Endothelial cell of umbilical vein (primary cell): ENCODE measurements around the gene PLG. TPM values are rescaled to one million over a fixed set of nuclear protein-coding genes. Genes with fewer than 3 reads are reported as not detected.

Source experiments
- BruUV-seq: library from RNA; stranded (reverse); fragments of 400-500 nt; replicated peaks from 2 replicates; lab custom pipeline; 2021; lab: Mats Ljungman, UMichigan
- CTCF ChIA-PET: fragments of 300-600, 350-600 bp; sonication (Branson Sonifier 250); formaldehyde crosslinking; loops from one replicate; lab custom pipeline; 2021; ENCODE audit warnings: antibody characterized with exemption, inconsistent platforms; lab: Charles Lee
- POLR2A ChIA-PET: fragments of 300-600, 350-600 bp; sonication (Branson Sonifier 250); formaldehyde crosslinking; loops from one replicate; lab custom pipeline; 2021; ENCODE audit warnings: antibody characterized with exemption, inconsistent platforms; lab: Charles Lee
- DNase-seq: peaks from one replicate; pipeline ENCODE4 v3.0.0-alpha.2; 2011; ENCODE audit warnings: low read depth, low spot score
- FAIRE-seq: peaks from 2 replicates; lab custom pipeline; 2011; peaks lifted over from hg19 to GRCh38; lab: Jason Lieb, UNC
- H2AFZ ChIP-seq: 2 replicates; pipeline ENCODE4 v1.6.0; 2012; ENCODE audit warnings: low read depth, low read length, control low read depth, inconsistent platforms
- H3K27ac ChIP-seq: 2 replicates; pipeline ENCODE4 v1.5.1; 2011; ENCODE audit warnings: low read depth, mild to moderate bottlenecking, control low read depth, low read length, moderate library complexity; ENCODE audit not compliant: insufficient read depth
- H3K27me3 ChIP-seq, 2 experiments: 2 replicates each; pipeline versions ENCODE4 v1.6.0 to v1.6.1; 2011; ENCODE audit warnings: low read length in 2 of 2, mixed read lengths in 1 of 2; ENCODE audit not compliant: control insufficient read depth in 2 of 2, insufficient read depth in 2 of 2
- H3K36me3 ChIP-seq, 2 experiments: 2 replicates in 1 of 2; 3 replicates in 1 of 2; pipeline ENCODE4 v1.5.1; 2011; ENCODE audit warnings: low read length in 2 of 2, mild to moderate bottlenecking in 1 of 2, moderate library complexity in 1 of 2; ENCODE audit not compliant: control insufficient read depth in 2 of 2, insufficient read depth in 2 of 2; ENCODE audit errors: extremely low read depth in 1 of 2
- H3K4me1 ChIP-seq: 3 replicates; pipeline ENCODE4 v1.5.1; 2011; ENCODE audit warnings: mild to moderate bottlenecking, low read length; ENCODE audit not compliant: control insufficient read depth, insufficient read depth; ENCODE audit errors: extremely low read depth
- H3K4me2 ChIP-seq: 2 replicates; pipeline ENCODE4 v1.6.1; 2011; ENCODE audit warnings: low read length, control low read depth, mixed read lengths; ENCODE audit not compliant: insufficient read depth
- H3K4me3 ChIP-seq, 3 experiments: fragments of 200-600 bp in 1 of 3; sonication (generic), shearing (Covaris generic) in 1 of 3; replicated peaks in 1 of 3; 2 replicates each; pipeline ENCODE4 v1.5.1; 2011 to 2016; ENCODE audit warnings: control low read depth in 3 of 3, low read length in 3 of 3, mild to moderate bottlenecking in 2 of 3, inconsistent platforms in 1 of 3, low read depth in 1 of 3, moderate library complexity in 1 of 3; ENCODE audit not compliant: insufficient read depth in 1 of 3
- H3K79me2 ChIP-seq: 2 replicates; pipeline ENCODE4 v1.6.0; 2012; ENCODE audit warnings: low read length, inconsistent platforms; ENCODE audit not compliant: control insufficient read depth, insufficient read depth
- H3K9ac ChIP-seq: replicated peaks from 2 replicates; pipeline ENCODE3; 2011; ENCODE audit warnings: low read length, control low read depth; ENCODE audit not compliant: insufficient read depth; ENCODE audit errors: extremely low read depth
- H3K9me1 ChIP-seq: replicated peaks from 3 replicates; pipeline ENCODE4 v1.6.0; 2011; ENCODE audit warnings: mild to moderate bottlenecking, low read length; ENCODE audit not compliant: control insufficient read depth, insufficient read depth; ENCODE audit errors: extremely low read depth
- H3K9me3 ChIP-seq: replicated peaks from 2 replicates; pipeline ENCODE4 v1.5.1; 2012; ENCODE audit warnings: low read length, inconsistent platforms; ENCODE audit not compliant: control insufficient read depth, insufficient read depth
- H4K20me1 ChIP-seq: replicated peaks from 2 replicates; pipeline ENCODE3; 2011; ENCODE audit warnings: mild to moderate bottlenecking, low read length; ENCODE audit not compliant: control insufficient read depth, insufficient read depth; ENCODE audit errors: extremely low read depth
- EZH2 ChIP-seq: IDR thresholded peaks from 2 replicates; pipeline ENCODE4 v1.6.1; 2012; ENCODE audit warnings: borderline replicate concordance, low read depth, mild to moderate bottlenecking, moderate library complexity, low read length, inconsistent platforms; ENCODE audit not compliant: severe bottlenecking
- FOS ChIP-seq: IDR thresholded peaks from 2 replicates; pipeline ENCODE4 v1.6.1; 2011; ENCODE audit warnings: mild to moderate bottlenecking, low read length, moderate library complexity, borderline replicate concordance; ENCODE audit not compliant: insufficient read depth
- GATA2 ChIP-seq: IDR thresholded peaks from 2 replicates; pipeline ENCODE4 v1.7.0; 2011; ENCODE audit warnings: low read depth, mild to moderate bottlenecking, moderate library complexity, mixed read lengths, low read length; ENCODE audit not compliant: insufficient read length, insufficient read depth
- JUN ChIP-seq: IDR thresholded peaks from 2 replicates; pipeline ENCODE4 v1.6.1; 2011; ENCODE audit warnings: borderline replicate concordance, low read depth; ENCODE audit not compliant: insufficient read length, insufficient read depth
- MYC ChIP-seq: IDR thresholded peaks from one replicate; pipeline ENCODE4 v1.6.1; 2011; ENCODE audit warnings: mild to moderate bottlenecking, low read depth, low read length
- POLR2A ChIP-seq: IDR thresholded peaks from 2 replicates; pipeline ENCODE4 v1.6.1; 2012; ENCODE audit warnings: low read depth, mild to moderate bottlenecking, control low read depth, low read length
- POLR2AphosphoS5 ChIP-seq: IDR thresholded peaks from 2 replicates; pipeline ENCODE4 v1.6.1; 2012; ENCODE audit warnings: low read depth, mild to moderate bottlenecking, control low read depth, low read length, moderate library complexity; ENCODE audit not compliant: insufficient read depth
- dilution Hi-C: fragments of 300-500 bp; cut with MboI; formaldehyde crosslinking; loops from one replicate; pipeline ENCODE4 v1.15.0; 2019; ENCODE audit warnings: low sequenced_read_pairs; ENCODE audit not compliant: extremely low pct_ligation_motif_present
- intact Hi-C: fragments of 100-400 bp; cut with micrococcal nuclease; formaldehyde crosslinking; loops from one replicate; pipeline ENCODE4 v1.10.0; 2022
- polyA plus RNA-seq, 4 experiments: library from polyadenylated mRNA; depleted of rRNA in 3 of 4; stranded (reverse) in 3 of 4; unstranded in 1 of 4; fragments of >200 nt; gene quantifications; 2 replicates each; pipeline versions ENCODE4 v1.2.1 to v1.2.3, GENCODE V29; 2011 to 2012; ENCODE audit warnings: missing spikeins in 1 of 4
- total RNA-seq: library from RNA; stranded (reverse); gene quantifications from 2 replicates; pipeline ENCODE4 v1.2.3, GENCODE V29; 2021
- TF ChIP-seq, protein P1 (sequence below): IDR thresholded peaks from 2 replicates; pipeline ENCODE4 v1.6.1; 2011; ENCODE audit not compliant: insufficient read depth, insufficient read length
- TF ChIP-seq, protein P2 (sequence below), 2 donors: IDR thresholded peaks; 1 replicate in 1 of 2; 2 replicates in 1 of 2; pipeline ENCODE4 v1.5.1; 2011; ENCODE audit warnings: low read length in 2 of 2, mild to moderate bottlenecking in 2 of 2, moderate library complexity in 2 of 2, control low read depth in 1 of 2, inconsistent platforms in 1 of 2, low read depth in 1 of 2; ENCODE audit not compliant: insufficient read depth in 1 of 2; ENCODE audit errors: extremely low read depth in 1 of 2

PLG gene
- total and polyA plus RNA-seq, 2 donors (not counting 3 experiments of a cell fraction or from before 2014, with no cell fraction given) = not detected

DNA sequence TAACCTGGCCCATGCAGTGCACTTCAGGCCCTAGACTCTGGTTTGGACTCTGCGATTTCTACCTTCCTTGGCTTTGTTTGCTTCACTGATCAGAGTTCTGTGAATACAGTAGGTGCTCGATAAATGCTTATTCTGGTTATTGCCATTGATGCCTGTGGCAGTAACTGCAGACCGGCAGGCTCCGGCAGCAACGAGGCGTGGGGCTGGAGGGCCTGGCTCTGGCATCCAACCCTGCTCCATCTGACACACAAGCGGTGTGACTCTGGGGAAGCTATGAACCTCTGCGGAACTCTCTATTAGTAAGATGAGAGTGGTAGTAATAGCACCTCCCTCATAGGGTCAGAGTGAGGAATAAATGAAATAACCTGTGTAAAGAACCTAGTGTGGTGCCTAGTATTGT, 66.1 kb downstream of the PLG start:
- Histone ChIP-seq H3K4me2 (no peak overlapping the region), H3K9me3 (no peaks in the 10 kb centered on the region), H3K27me3 (no peaks in the 10 kb centered on the region), H3K79me2 (no peaks in the 10 kb centered on the region), H3K36me3 (no peaks in the 10 kb centered on the region), H3K4me3 (no peak overlapping the region), H2AFZ (no peak overlapping the region), H3K4me1 (no peaks in the 10 kb centered on the region), H3K9me1 (no peaks in the 10 kb centered on the region), H4K20me1 (no peaks in the 10 kb centered on the region), H3K27ac (no peak overlapping the region), H3K9ac (no peak overlapping the region)
- FAIRE-seq (no peak), DNase-seq (no peak)
- intact Hi-C loops (no loop called here), dilution Hi-C loops (no loop called here)
- no TSS peak for BruUV-seq
- CTCF ChIA-PET = interaction anchor here (1.7 to 6.5 kb wide), 3 partner anchors 249 to 905 kb away, joined by 4 to 55 read pairs (median 10); no protein-coding TSS in a partner anchor
- POLR2A ChIA-PET = no interaction called here
- TF ChIP-seq POLR2AphosphoS5 = no peak
- TF ChIP-seq JUN = no peak
- no peak for TF ChIP-seq GATA2
- no peak for TF ChIP-seq MYC
- TF ChIP-seq, protein P1, sequence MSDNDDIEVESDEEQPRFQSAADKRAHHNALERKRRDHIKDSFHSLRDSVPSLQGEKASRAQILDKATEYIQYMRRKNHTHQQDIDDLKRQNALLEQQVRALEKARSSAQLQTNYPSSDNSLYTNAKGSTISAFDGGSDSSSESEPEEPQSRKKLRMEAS = no peak
- TF ChIP-seq FOS = no peak
- TF ChIP-seq, protein P2, sequence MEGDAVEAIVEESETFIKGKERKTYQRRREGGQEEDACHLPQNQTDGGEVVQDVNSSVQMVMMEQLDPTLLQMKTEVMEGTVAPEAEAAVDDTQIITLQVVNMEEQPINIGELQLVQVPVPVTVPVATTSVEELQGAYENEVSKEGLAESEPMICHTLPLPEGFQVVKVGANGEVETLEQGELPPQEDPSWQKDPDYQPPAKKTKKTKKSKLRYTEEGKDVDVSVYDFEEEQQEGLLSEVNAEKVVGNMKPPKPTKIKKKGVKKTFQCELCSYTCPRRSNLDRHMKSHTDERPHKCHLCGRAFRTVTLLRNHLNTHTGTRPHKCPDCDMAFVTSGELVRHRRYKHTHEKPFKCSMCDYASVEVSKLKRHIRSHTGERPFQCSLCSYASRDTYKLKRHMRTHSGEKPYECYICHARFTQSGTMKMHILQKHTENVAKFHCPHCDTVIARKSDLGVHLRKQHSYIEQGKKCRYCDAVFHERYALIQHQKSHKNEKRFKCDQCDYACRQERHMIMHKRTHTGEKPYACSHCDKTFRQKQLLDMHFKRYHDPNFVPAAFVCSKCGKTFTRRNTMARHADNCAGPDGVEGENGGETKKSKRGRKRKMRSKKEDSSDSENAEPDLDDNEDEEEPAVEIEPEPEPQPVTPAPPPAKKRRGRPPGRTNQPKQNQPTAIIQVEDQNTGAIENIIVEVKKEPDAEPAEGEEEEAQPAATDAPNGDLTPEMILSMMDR (IDR thresholded peaks at IDR 0.05; ENCODE audit: extremely low read depth in 1 of 2, insufficient read depth in 1 of 2, low read depth in 1 of 2, low read length in 2 of 2) = no peak
- TF ChIP-seq EZH2 = no peak
- no peak for TF ChIP-seq POLR2A
